OCI-LY3 (cell line): Measurements from ENCODE around the gene CPED1.

ENCODE experiments used
- H2AFZ ChIP-seq: fragments of 200-600, 300-600 bp; shearing (Covaris generic); 2 replicates; pipeline ENCODE4 v1.6.0; 2014; ENCODE audit warnings: antibody characterized with exemption, low read depth, low read length
- H3K27ac ChIP-seq: fragments of 200-600, 300-600 bp; sonication (generic); 2 replicates; pipeline ENCODE4 v1.5.1; 2014; ENCODE audit warnings: mild to moderate bottlenecking, low read length, moderate library complexity, mixed read lengths
- H3K27me3 ChIP-seq: fragments of 200-600, 300-600 bp; sonication (generic); 2 replicates; pipeline ENCODE4 v1.6.1; 2014; ENCODE audit warnings: low read depth, low read length, mixed read lengths
- H3K36me3 ChIP-seq: fragments of 200-600, 300-600 bp; sonication (generic); replicated peaks from 2 replicates; pipeline ENCODE3; 2014; ENCODE audit warnings: low read depth, low read length, mixed read lengths
- H3K4me1 ChIP-seq: fragments of 300-600, 200-600 bp; sonication (generic); 2 replicates; pipeline ENCODE4 v1.6.1; 2014; ENCODE audit warnings: low read length, mixed read lengths
- H3K4me2 ChIP-seq: fragments of 200-600, 300-600 bp; sonication (generic); 2 replicates; pipeline ENCODE4 v1.6.1; 2014; ENCODE audit warnings: low read length, mixed read lengths
- H3K4me3 ChIP-seq: fragments of 300-600, 200-600 bp; sonication (generic); 2 replicates; pipeline ENCODE4 v1.5.1; 2014; ENCODE audit warnings: antibody characterized with exemption, mild to moderate bottlenecking, low read length, moderate library complexity
- H3K79me2 ChIP-seq: fragments of 300-600, 200-600 bp; shearing (Covaris generic); 2 replicates; pipeline ENCODE4 v1.6.1; 2014; ENCODE audit warnings: mild to moderate bottlenecking, low read length, mixed read lengths
- H3K9ac ChIP-seq: fragments of 300-600, 200-600 bp; shearing (Covaris generic); 2 replicates; pipeline ENCODE4 v1.6.0; 2014; ENCODE audit warnings: mild to moderate bottlenecking, low read length, moderate library complexity
- H3K9me3 ChIP-seq: fragments of 200-600, 300-600 bp; shearing (Covaris generic); 2 replicates; pipeline ENCODE4 v1.6.1; 2014; ENCODE audit warnings: low read length, mixed read lengths; ENCODE audit not compliant: insufficient read depth
- H4K20me1 ChIP-seq: fragments of 200-600, 300-600 bp; sonication (generic); 2 replicates; pipeline ENCODE4 v1.6.1; 2016; ENCODE audit warnings: low read length, mixed read lengths; ENCODE audit not compliant: insufficient read depth
- CTCF ChIP-seq: fragments of 200-600, 300-600 bp; sonication (generic); IDR thresholded peaks from 2 replicates; pipeline ENCODE4 v1.5.1; 2014; ENCODE audit warnings: antibody characterized with exemption, low read length, low read depth
- EZH2phosphoT487 ChIP-seq: fragments of 200-600 bp; shearing (Covaris generic); IDR thresholded peaks from 2 replicates; pipeline ENCODE4 v1.6.1; 2018; ENCODE audit warnings: antibody characterized with exemption, mixed run types, low read depth

Gene CPED1

GRCh38 chr7:121000081-121000983 lies 11.8 kb downstream of the CPED1 start:
- Histone ChIP-seq H4K20me1 (no peaks in the 10 kb centered on the region), H3K27me3 (peaks cover 36% of the 10 kb centered on the region), H3K4me3 (no peak overlapping the region), H3K27ac (no peak overlapping the region), H3K9me3 (no peaks in the 10 kb centered on the region), H3K4me2 (no peak overlapping the region), H3K79me2 (no peaks in the 10 kb centered on the region), H3K9ac (no peak overlapping the region), H3K4me1 (peaks cover 20% of the 10 kb centered on the region), H2AFZ (no peak overlapping the region), H3K36me3 (no peaks in the 10 kb centered on the region)
- TF ChIP-seq EZH2phosphoT487 (no peak), CTCF (no peak)

- no peaks in the 10 kb centered on the region for H3K79me2 ChIP-seq
These were observed 12.9 kb downstream of the CPED1 start for GRCh38 chr7:121001234-121001906.

GRCh38 chr7:121002048-121002756 lies 13.7 kb downstream of the CPED1 start:
- Histone ChIP-seq H3K27me3 (peaks cover 52% of the 10 kb centered on the region), H3K9me3 (no peaks in the 10 kb centered on the region), H3K4me2 (no peak overlapping the region), H4K20me1 (no peaks in the 10 kb centered on the region), H2AFZ (no peak overlapping the region), H3K4me1 (peaks cover 7% of the 10 kb centered on the region), H3K27ac (no peak overlapping the region), H3K4me3 (no peak overlapping the region), H3K79me2 (no peaks in the 10 kb centered on the region), H3K36me3 (no peaks in the 10 kb centered on the region), H3K9ac (no peak overlapping the region)
- no peak for TF ChIP-seq EZH2phosphoT487
- TF ChIP-seq CTCF = no peak

More at GRCh38 chr7:121001234-121001906, 12.9 kb downstream of the CPED1 start:
- Histone ChIP-seq H3K27ac (no peak overlapping the region), H3K9me3 (no peaks in the 10 kb centered on the region), H3K36me3 (no peaks in the 10 kb centered on the region), H3K9ac (no peak overlapping the region), H3K4me2 (no peak overlapping the region), H3K27me3 (peaks cover 44% of the 10 kb centered on the region), H4K20me1 (no peaks in the 10 kb centered on the region), H2AFZ (no peak overlapping the region), H3K4me1 (peaks cover 15% of the 10 kb centered on the region), H3K4me3 (no peak overlapping the region)
- TF ChIP-seq CTCF (no peak), EZH2phosphoT487 (no peak)

GRCh38 chr7:121002757-121003200 lies 14.3 kb downstream of the CPED1 start:
- no peak overlapping the region for H3K9ac ChIP-seq
- TF ChIP-seq EZH2phosphoT487 (no peak), CTCF (no peak)
- no peaks in the 10 kb centered on the region for H3K79me2 ChIP-seq
- no peak overlapping the region for H3K4me3 ChIP-seq
- H3K27ac ChIP-seq = no peak overlapping the region
- H3K4me1 ChIP-seq = peaks cover 5% of the 10 kb centered on the region; the same call in 1 of the 2 replicates
- no peaks in the 10 kb centered on the region for H3K9me3 ChIP-seq
- H3K27me3 ChIP-seq = peaks cover 52% of the 10 kb centered on the region
- H3K4me2 ChIP-seq = no peak overlapping the region
- no peaks in the 10 kb centered on the region for H3K36me3 ChIP-seq
- H4K20me1 ChIP-seq = no peaks in the 10 kb centered on the region
- no peak overlapping the region for H2AFZ ChIP-seq
